Measurements from ENCODE around the gene NIBAN1.

Gene NIBAN1

GRCh38 chr1:184940694-184941409 lies 33.5 kb downstream of the NIBAN1 start:
- in situ Hi-C loops (cut with MboI; ENCODE audit: low sequenced_read_pairs, unreplicated experiment): no loop called here
- no peak for TF ChIP-seq CTCF (IDR thresholded peaks at IDR 0.05; ENCODE audit: borderline replicate concordance, control extremely low read depth, extremely low read depth, insufficient read depth, missing control alignments)
- no peak for DNase-seq (ENCODE audit: low spot score)

- in situ Hi-C loops (cut with MboI; ENCODE audit: low sequenced_read_pairs, unreplicated experiment): no loop called here
- TF ChIP-seq CTCF (IDR thresholded peaks at IDR 0.05; ENCODE audit: borderline replicate concordance, control extremely low read depth, extremely low read depth, insufficient read depth, missing control alignments): no peak
- DNase-seq (ENCODE audit: low spot score): no peak
Observed at GRCh38 chr1:184940226-184940625, 34.1 kb downstream of the NIBAN1 start.

- no peak for DNase-seq (ENCODE audit: low spot score)
- in situ Hi-C loops (cut with MboI; ENCODE audit: low sequenced_read_pairs, unreplicated experiment): no loop called here
- TF ChIP-seq CTCF (IDR thresholded peaks at IDR 0.05; ENCODE audit: borderline replicate concordance, control extremely low read depth, extremely low read depth, insufficient read depth, missing control alignments): no peak
Observed at GRCh38 chr1:184937729-184938128, 36.6 kb downstream of the NIBAN1 start.

GRCh38 chr1:184935920-184936798 lies 38.1 kb downstream of the NIBAN1 start:
- DNase-seq (ENCODE audit: low spot score): no peak
- in situ Hi-C loops (cut with MboI; ENCODE audit: low sequenced_read_pairs, unreplicated experiment): no loop called here
- no peak for TF ChIP-seq CTCF (IDR thresholded peaks at IDR 0.05; ENCODE audit: borderline replicate concordance, control extremely low read depth, extremely low read depth, insufficient read depth, missing control alignments)

GRCh38 chr1:184933944-184934343 lies 40.4 kb downstream of the NIBAN1 start:
- TF ChIP-seq CTCF (IDR thresholded peaks at IDR 0.05; ENCODE audit: borderline replicate concordance, control extremely low read depth, extremely low read depth, insufficient read depth, missing control alignments): no peak
- DNase-seq (ENCODE audit: low spot score): no peak
- in situ Hi-C loops (cut with MboI; ENCODE audit: low sequenced_read_pairs, unreplicated experiment): no loop called here

- in situ Hi-C loops (cut with MboI; ENCODE audit: low sequenced_read_pairs, unreplicated experiment): no loop called here
- no peak for DNase-seq (ENCODE audit: low spot score)
- no peak for TF ChIP-seq CTCF (IDR thresholded peaks at IDR 0.05; ENCODE audit: borderline replicate concordance, control extremely low read depth, extremely low read depth, insufficient read depth, missing control alignments)
Observed at GRCh38 chr1:184932319-184932718, 42.0 kb downstream of the NIBAN1 start.
